Testis (tissue), 3 donors: ENCODE results near the gene ADAMTS1. TPM values are rescaled to one million over a fixed set of nuclear protein-coding genes. Genes with fewer than 3 reads are reported as not detected.
A peak's percentile ranks its signal among the peaks of the same experiment; 100 is the strongest.

ENCODE experiments used
- DNase-seq: peaks from one replicate; pipeline ENCODE4 v3.0.0-alpha.2; 2019
- H3K27ac ChIP-seq, 2 donors: fragments of 200-600 bp; sonication (generic); one replicate each; pipeline ENCODE4 v1.5.1; 2019
- H3K27me3 ChIP-seq: fragments of 200-600 bp; sonication (generic); one replicate; pipeline ENCODE4 v1.5.1; 2019
- H3K36me3 ChIP-seq: fragments of 200-600 bp; sonication (generic); one replicate; pipeline ENCODE4 v1.5.1; 2017; ENCODE audit warnings: low read depth; ENCODE audit errors: missing control alignments
- H3K4me1 ChIP-seq: fragments of 200-600 bp; sonication (generic); one replicate; pipeline ENCODE4 v1.5.1; 2019
- H3K4me3 ChIP-seq, 2 donors: fragments of 200-600 bp; sonication (generic); one replicate each; pipeline ENCODE4 v1.5.1; 2017 to 2019
- H3K9me3 ChIP-seq: fragments of 200-600 bp; sonication (generic); one replicate; pipeline ENCODE4 v1.5.1; 2017
- POLR2A ChIP-seq: fragments of 450-650 bp; IDR thresholded peaks from one replicate; pipeline ENCODE4 v1.6.1; 2017; ENCODE audit warnings: antibody characterized with exemption, mild to moderate bottlenecking, moderate library complexity
- WGBS, 2 donors: methylation state at CpG; one replicate each; pipeline ENCODE4 v1.1.5; 2018; 5-methylcytosine and 5-hydroxymethylcytosine counted together
- intact Hi-C: fragments of 100-400 bp; cut with DNase I; formaldehyde crosslinking; loops from one replicate; pipeline ENCODE4 v1.15.1; 2023; ENCODE audit warnings: low total_unique reads
- polyA plus RNA-seq: library from polyadenylated mRNA; stranded (reverse); fragments of 350-450 nt; fragmentation: Illumina TruSeq; extraction: RNeasy Lipid Tissue Mini Kit (QIAGEN cat#74804); gene quantifications from one replicate; pipeline ENCODE4 v1.2.3, GENCODE V29; 2014; ENCODE audit warnings: low read depth, low replicate concordance; ENCODE audit not compliant: insufficient read depth
- total RNA-seq, 2 donors: library from RNA; depleted of rRNA; stranded (reverse); fragments of >200 nt; gene quantifications; one replicate each; pipeline ENCODE4 v1.2.3, GENCODE V29; 2016
- TF ChIP-seq, protein P1 (sequence below), 3 experiments: fragments of 450-650 bp in 2 of 3; fragments of 200-600 bp in 1 of 3; sonication (generic) in 1 of 3; IDR thresholded peaks; one replicate each; pipeline ENCODE4 v1.5.1; 2016 to 2019; ENCODE audit warnings: antibody characterized with exemption in 3 of 3, mild to moderate bottlenecking in 2 of 3, moderate library complexity in 1 of 3

Gene ADAMTS1
- total and polyA plus RNA-seq, 3 donors from 2014 or later, result 15.9 to 33.7 (median 31.3) TPM

DNA sequence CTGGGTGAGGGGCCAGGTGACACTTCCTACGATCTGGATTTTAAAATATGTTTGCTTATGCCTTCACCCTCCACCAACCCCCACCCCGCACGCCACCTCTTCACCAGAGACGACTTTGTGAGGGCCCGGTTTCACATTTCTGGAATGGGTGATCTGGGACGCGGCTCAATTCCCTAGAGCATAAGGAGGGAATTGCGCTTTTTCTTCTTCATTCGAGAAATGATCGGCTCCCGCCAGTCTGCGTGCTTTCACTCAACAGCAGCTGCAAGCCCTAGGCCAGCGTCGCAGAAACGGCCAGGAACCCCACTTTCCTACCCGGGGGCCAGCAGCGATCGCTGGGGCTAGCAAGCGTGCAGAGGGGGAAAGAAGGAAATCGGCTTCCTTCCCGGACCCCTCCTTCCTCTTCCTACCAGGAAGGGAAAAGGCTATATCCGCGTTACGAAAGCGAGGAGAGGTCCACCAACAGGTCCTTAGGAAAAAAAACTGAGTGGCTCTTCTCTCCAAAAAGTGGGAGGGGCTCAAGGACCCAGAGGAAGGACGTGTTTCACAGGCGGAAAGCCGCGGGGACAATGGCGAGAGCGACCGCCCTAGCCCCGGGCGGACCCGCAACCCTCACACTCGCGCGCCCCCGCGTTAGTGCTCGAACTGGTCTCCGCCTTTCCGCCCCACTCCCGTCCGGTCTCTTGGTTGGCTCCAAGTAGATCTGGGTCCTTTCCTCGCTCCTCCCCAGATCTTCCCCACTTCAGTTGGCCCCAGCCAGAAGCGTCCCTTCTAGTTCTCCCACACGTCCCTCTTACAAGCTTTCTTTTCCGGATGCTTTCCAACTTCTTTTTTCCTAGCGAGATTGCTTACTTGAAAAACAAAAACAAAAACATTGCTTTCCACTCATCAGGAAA lies 1.1 kb upstream of the ADAMTS1 start:
- TF ChIP-seq POLR2A, result no peak
- TF ChIP-seq, protein P1, sequence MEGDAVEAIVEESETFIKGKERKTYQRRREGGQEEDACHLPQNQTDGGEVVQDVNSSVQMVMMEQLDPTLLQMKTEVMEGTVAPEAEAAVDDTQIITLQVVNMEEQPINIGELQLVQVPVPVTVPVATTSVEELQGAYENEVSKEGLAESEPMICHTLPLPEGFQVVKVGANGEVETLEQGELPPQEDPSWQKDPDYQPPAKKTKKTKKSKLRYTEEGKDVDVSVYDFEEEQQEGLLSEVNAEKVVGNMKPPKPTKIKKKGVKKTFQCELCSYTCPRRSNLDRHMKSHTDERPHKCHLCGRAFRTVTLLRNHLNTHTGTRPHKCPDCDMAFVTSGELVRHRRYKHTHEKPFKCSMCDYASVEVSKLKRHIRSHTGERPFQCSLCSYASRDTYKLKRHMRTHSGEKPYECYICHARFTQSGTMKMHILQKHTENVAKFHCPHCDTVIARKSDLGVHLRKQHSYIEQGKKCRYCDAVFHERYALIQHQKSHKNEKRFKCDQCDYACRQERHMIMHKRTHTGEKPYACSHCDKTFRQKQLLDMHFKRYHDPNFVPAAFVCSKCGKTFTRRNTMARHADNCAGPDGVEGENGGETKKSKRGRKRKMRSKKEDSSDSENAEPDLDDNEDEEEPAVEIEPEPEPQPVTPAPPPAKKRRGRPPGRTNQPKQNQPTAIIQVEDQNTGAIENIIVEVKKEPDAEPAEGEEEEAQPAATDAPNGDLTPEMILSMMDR (IDR thresholded peaks at IDR 0.05), result peak in 1 of 3 experiments; percentile 13
- no peaks in the 10 kb centered on the region for H3K27me3 ChIP-seq
- H3K27ac ChIP-seq, result peak overlapping the region; percentile 75 to 93
- intact Hi-C loops, result loop anchor here (5.0 to 10.0 kb wide), 2 partner anchors 856 to 1899 kb away; no protein-coding TSS in a partner anchor
- no peaks in the 10 kb centered on the region for H3K36me3 ChIP-seq
- 0 to 1% methylated on average over 50 of the region's 50 CpGs for WGBS, 2 donors
- peaks cover 4% of the 10 kb centered on the region for H3K4me1 ChIP-seq
- no peaks in the 10 kb centered on the region for H3K9me3 ChIP-seq
- DNase-seq, result peak; percentile 84
- H3K4me3 ChIP-seq, result peak overlapping the region; percentile 76 to 91

DNA sequence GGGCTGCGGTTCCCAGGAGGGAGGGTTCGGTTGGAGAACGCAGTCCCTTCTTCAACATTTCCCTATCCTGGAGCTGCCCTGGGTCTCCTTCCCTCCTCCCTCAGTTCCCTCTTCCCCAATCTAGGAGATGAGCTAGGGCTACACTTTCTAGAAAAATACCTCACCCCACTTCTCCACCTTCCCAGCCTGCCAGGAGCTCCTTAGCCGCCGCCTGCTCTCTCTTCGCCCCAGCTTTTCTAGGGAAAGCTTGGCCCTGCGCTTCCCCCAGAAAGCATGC lies 488 bp upstream of the ADAMTS1 start:
- no peaks in the 10 kb centered on the region for H3K9me3 ChIP-seq
- peak overlapping the region; percentile 75 to 93 for H3K27ac ChIP-seq
- 0 to 1% methylated on average over 7 of the region's 7 CpGs for WGBS, 2 donors
- no peak for DNase-seq
- no peaks in the 10 kb centered on the region for H3K36me3 ChIP-seq
- intact Hi-C loops, result loop anchor here (5.0 to 10.0 kb wide), 2 partner anchors 857 to 1899 kb away; no protein-coding TSS in a partner anchor
- peak overlapping the region; percentile 76 to 91 for H3K4me3 ChIP-seq
- no peak for TF ChIP-seq POLR2A
- TF ChIP-seq, protein P1 (IDR thresholded peaks at IDR 0.05), result no peak
- peaks cover 4% of the 10 kb centered on the region for H3K4me1 ChIP-seq
- no peaks in the 10 kb centered on the region for H3K27me3 ChIP-seq

GRCh38 chr21:26844258-26845065 lies 747 bp downstream of the ADAMTS1 start:
- intact Hi-C loops, result loop anchor here (5.0 to 10.0 kb wide), 2 partner anchors 858 to 1900 kb away; no protein-coding TSS in a partner anchor
- DNase-seq, result peak; percentile 59
- Histone ChIP-seq H3K4me3 (peak overlapping the region; percentile 76 to 91), H3K27me3 (no peaks in the 10 kb centered on the region), H3K27ac (peak overlapping the region; percentile 75 to 93), H3K9me3 (no peaks in the 10 kb centered on the region), H3K36me3 (no peaks in the 10 kb centered on the region), H3K4me1 (peaks cover 4% of the 10 kb centered on the region)
- 0 to 1% methylated on average over 16 to 75 of the region's 96 CpGs for WGBS, 2 donors
- no peak for TF ChIP-seq POLR2A
- TF ChIP-seq, protein P1 (IDR thresholded peaks at IDR 0.05), result peak in 1 of 3 experiments; percentile 5

GRCh38 chr21:26843933-26844257 lies 1.3 kb downstream of the ADAMTS1 start:
- 0% methylated on average over 11 of the region's 11 CpGs for WGBS, 2 donors
- Histone ChIP-seq H3K36me3 (no peaks in the 10 kb centered on the region), H3K27ac (peak overlapping the region; percentile 75 to 93), H3K27me3 (no peaks in the 10 kb centered on the region), H3K4me1 (peaks cover 4% of the 10 kb centered on the region), H3K9me3 (no peaks in the 10 kb centered on the region), H3K4me3 (peak overlapping the region; percentile 76 to 91)
- intact Hi-C loops, result loop anchor here (10.0 kb wide), 1 partner anchor 1901 kb away; no protein-coding TSS in a partner anchor
- no peak for DNase-seq
- no peak for TF ChIP-seq POLR2A
- TF ChIP-seq, protein P1 (IDR thresholded peaks at IDR 0.05), result no peak
